H9 (cell line): ENCODE results near the gene DPH2. TPM values are rescaled to one million over a fixed set of nuclear protein-coding genes. Genes with fewer than 3 reads are reported as not detected.

Experiments
- DNase-seq: peaks from one replicate; pipeline ENCODE4 v3.0.0-alpha.2; 2017
- H2AFZ ChIP-seq: one replicate; pipeline ENCODE4 v1.6.1; 2013; ENCODE audit warnings: mild to moderate bottlenecking, low read length, control low read depth, moderate library complexity
- H2AK5ac ChIP-seq: 2 replicates; pipeline ENCODE4 v1.6.1; 2013; ENCODE audit warnings: low read length, control low read depth, mixed read lengths; ENCODE audit not compliant: insufficient read length
- H2BK120ac ChIP-seq: one replicate; pipeline ENCODE4 v1.6.1; 2013; ENCODE audit warnings: low read depth, mild to moderate bottlenecking, low read length, control low read depth, inconsistent platforms; ENCODE audit not compliant: poor library complexity, severe bottlenecking
- H2BK12ac ChIP-seq: 2 replicates; pipeline ENCODE4 v1.6.1; 2013; ENCODE audit warnings: low read length, control low read depth, mixed read lengths, low read depth; ENCODE audit not compliant: insufficient read length
- H2BK15ac ChIP-seq: 2 replicates; pipeline ENCODE4 v1.6.1; 2013; ENCODE audit warnings: low read depth, low read length, control low read depth
- H2BK20ac ChIP-seq: one replicate; pipeline ENCODE4 v1.6.1; 2013; ENCODE audit warnings: low read depth, mild to moderate bottlenecking, low read length, control low read depth, inconsistent platforms; ENCODE audit not compliant: poor library complexity, severe bottlenecking
- H2BK5ac ChIP-seq: 2 replicates; pipeline ENCODE4 v1.6.1; 2013; ENCODE audit warnings: low read length, control low read depth, mixed read lengths; ENCODE audit not compliant: insufficient read length
- H3K14ac ChIP-seq: 2 replicates; pipeline ENCODE4 v1.6.1; 2013; ENCODE audit warnings: low read length, control low read depth; ENCODE audit not compliant: insufficient read depth
- H3K18ac ChIP-seq: 2 replicates; pipeline ENCODE4 v1.6.1; 2013; ENCODE audit warnings: low read depth, mild to moderate bottlenecking, mixed read lengths, low read length, control low read depth; ENCODE audit not compliant: insufficient read length
- H3K23ac ChIP-seq: 2 replicates; pipeline ENCODE4 v1.6.1; 2013; ENCODE audit warnings: low read length, control low read depth, mixed read lengths, low read depth; ENCODE audit not compliant: insufficient read length
- H3K23me2 ChIP-seq: 2 replicates; pipeline ENCODE4 v1.6.1; 2013; ENCODE audit warnings: low read depth, mild to moderate bottlenecking, mixed read lengths, low read length, control low read depth; ENCODE audit not compliant: insufficient read length, poor library complexity, severe bottlenecking
- H3K27ac ChIP-seq: 2 replicates; pipeline ENCODE4 v1.5.1; 2013; ENCODE audit warnings: low read length, control low read depth, mixed read lengths, low read depth; ENCODE audit not compliant: insufficient read length
- H3K27me3 ChIP-seq: 2 replicates; pipeline ENCODE4 v1.6.1; 2013; ENCODE audit warnings: low read length, control low read depth, inconsistent platforms; ENCODE audit not compliant: insufficient read depth
- H3K4ac ChIP-seq: 2 replicates; pipeline ENCODE4 v1.6.1; 2013; ENCODE audit warnings: low read depth, mild to moderate bottlenecking, control low read depth, inconsistent platforms, low read length, moderate library complexity
- H3K4me1 ChIP-seq: 2 replicates; pipeline ENCODE4 v1.6.1; 2013; ENCODE audit warnings: low read length, control low read depth, inconsistent platforms; ENCODE audit not compliant: insufficient read depth
- H3K4me2 ChIP-seq: 2 replicates; pipeline ENCODE4 v1.6.1; 2013; ENCODE audit warnings: low read length, control low read depth, mixed read lengths; ENCODE audit not compliant: insufficient read length, insufficient read depth
- H3K56ac ChIP-seq: 2 replicates; pipeline ENCODE4 v1.6.1; 2013; ENCODE audit warnings: low read depth, mild to moderate bottlenecking, mixed read lengths, low read length, control low read depth; ENCODE audit not compliant: insufficient read length
- H3K79me1 ChIP-seq: 2 replicates; pipeline ENCODE4 v1.6.1; 2013; ENCODE audit warnings: low read depth, mild to moderate bottlenecking, moderate library complexity, low read length, control low read depth, inconsistent platforms; ENCODE audit not compliant: insufficient read depth, poor library complexity, severe bottlenecking
- H3K79me2 ChIP-seq: 2 replicates; pipeline ENCODE4 v1.6.1; 2013; ENCODE audit warnings: low read length, control low read depth, inconsistent platforms; ENCODE audit not compliant: insufficient read depth
- H3K9ac ChIP-seq: 2 replicates; pipeline ENCODE4 v1.6.1; 2013; ENCODE audit warnings: low read length, control low read depth, mixed read lengths; ENCODE audit not compliant: insufficient read length; ENCODE audit errors: extremely low read depth
- H3K9me3 ChIP-seq: one replicate; pipeline ENCODE4 v1.6.1; 2013; ENCODE audit warnings: low read depth, low read length, inconsistent platforms; ENCODE audit not compliant: control insufficient read depth
- H3T11ph ChIP-seq: one replicate; pipeline ENCODE4 v1.6.1; 2013; ENCODE audit warnings: mild to moderate bottlenecking, low read length, control low read depth, inconsistent platforms
- H4K20me1 ChIP-seq: one replicate; pipeline ENCODE4 v1.6.1; 2013; ENCODE audit not compliant: control insufficient read depth, insufficient read length, insufficient read depth
- H4K5ac ChIP-seq: 2 replicates; pipeline ENCODE4 v1.6.1; 2013; ENCODE audit warnings: low read depth, mild to moderate bottlenecking, mixed read lengths, low read length, control low read depth; ENCODE audit not compliant: insufficient read length
- H4K8ac ChIP-seq: replicated peaks from 2 replicates; pipeline ENCODE4 v1.6.1; 2013; ENCODE audit warnings: low read length, control low read depth, mixed read lengths, low read depth; ENCODE audit not compliant: insufficient read length
- H4K91ac ChIP-seq: 2 replicates; pipeline ENCODE4 v1.6.1; 2013; ENCODE audit warnings: low read depth, mild to moderate bottlenecking, moderate library complexity, mixed read lengths, low read length, control low read depth; ENCODE audit not compliant: insufficient read length
- H3K27ac Mint-ChIP-seq, 3 experiments: 2 replicates in 2 of 3; 3 replicates in 1 of 3; pipeline ENCODE4 v1.8.0; 2020 to 2021; ENCODE audit warnings: mixed read lengths in 3 of 3, mild to moderate bottlenecking in 1 of 3, moderate library complexity in 1 of 3
- H3K27me3 Mint-ChIP-seq: 2 replicates; pipeline ENCODE4 v1.8.0; 2021; ENCODE audit warnings: low read depth, mild to moderate bottlenecking, moderate library complexity, mixed read lengths
- H3K36me3 Mint-ChIP-seq, 3 experiments: 2 replicates in 2 of 3; 3 replicates in 1 of 3; pipeline ENCODE4 v1.8.0; 2020 to 2021; ENCODE audit warnings: low read depth in 3 of 3, mixed read lengths in 3 of 3; ENCODE audit not compliant: insufficient read depth in 1 of 3
- H3K4me1 Mint-ChIP-seq, 2 experiments: 2 replicates each; pipeline ENCODE4 v1.8.0; 2020; ENCODE audit warnings: mixed read lengths in 2 of 2
- H3K4me3 Mint-ChIP-seq, 2 experiments: 2 replicates in 1 of 2; 3 replicates in 1 of 2; pipeline ENCODE4 v1.8.0; 2020 to 2021; ENCODE audit warnings: mild to moderate bottlenecking in 2 of 2, mixed read lengths in 2 of 2, moderate library complexity in 1 of 2
- H3K9me3 Mint-ChIP-seq, 2 experiments: 2 replicates in 1 of 2; 3 replicates in 1 of 2; pipeline ENCODE4 v1.8.0; 2020; ENCODE audit warnings: mild to moderate bottlenecking in 2 of 2, mixed read lengths in 2 of 2, moderate library complexity in 1 of 2
- CTCF ChIP-seq: fragments of 200-600 bp; sonication (generic); conservative IDR thresholded peaks from 3 replicates; pipeline ENCODE4 v1.8.0; 2021; ENCODE audit warnings: antibody characterized with exemption, mild to moderate bottlenecking
- WGBS: extraction: QIAGEN DNeasy Blood & Tissue Kit; methylation state at CpG from one replicate; pipeline ENCODE4 v1.1.7; 2013; ENCODE audit warnings: missing lambda C conversion rate, low lambda C conversion rate, mixed read lengths; ENCODE audit not compliant: insufficient read length; ENCODE audit errors: extremely low coverage; 5-methylcytosine and 5-hydroxymethylcytosine counted together
- total RNA-seq: library from RNA; stranded (reverse); gene quantifications from 2 replicates; pipeline ENCODE4 v1.2.1, GENCODE V29; 2021

DPH2 gene
- total RNA-seq, 1 experiment from 2014 or later: 74.4 TPM

GRCh38 chr1:43952731-43953346 lies 17.0 kb upstream of the DPH2 start:
- H3K9me3 Mint-ChIP-seq: no peaks in the 10 kb centered on the region
- Histone ChIP-seq H3K23me2 (no peaks in the 10 kb centered on the region), H2BK20ac (no peak overlapping the region), H2BK5ac (no peak overlapping the region), H4K20me1 (no peaks in the 10 kb centered on the region), H4K8ac (no peak overlapping the region), H2BK120ac (no peak overlapping the region), H3K4ac (no peak overlapping the region), H3K79me1 (no peaks in the 10 kb centered on the region), H3K9ac (no peak overlapping the region), H2AK5ac (no peak overlapping the region), H3K4me1 (no peaks in the 10 kb centered on the region), H3K14ac (no peak overlapping the region), H3K79me2 (no peaks in the 10 kb centered on the region), H4K91ac (no peak overlapping the region), H3K9me3 (no peaks in the 10 kb centered on the region), H3K27ac (no peak overlapping the region), H3K23ac (no peak overlapping the region), H3K4me2 (no peak overlapping the region), H3K18ac (no peak overlapping the region), H3T11ph (no peak overlapping the region), H2AFZ (no peak overlapping the region), H2BK12ac (no peak overlapping the region), H3K56ac (no peak overlapping the region), H2BK15ac (no peak overlapping the region), H4K5ac (no peak overlapping the region), H3K27me3 (no peaks in the 10 kb centered on the region)
- peaks cover 0 to 18% (median 12%) of the 10 kb centered on the region in 3 experiments; a peak in 5 of 7 replicates for H3K36me3 Mint-ChIP-seq
- H3K27ac Mint-ChIP-seq: peak overlapping the region in 2 of 3 experiments; percentile 21 to 60; a peak in 2 of 7 replicates
- no peak overlapping the region for H3K4me3 Mint-ChIP-seq
- H3K4me1 Mint-ChIP-seq: peaks cover 11 to 13% of the 10 kb centered on the region in 2 experiments
- peak; percentile 91 for DNase-seq
- no peak for TF ChIP-seq CTCF
- 100% methylated on average over 1 of the region's 8 CpGs for WGBS
- no peaks in the 10 kb centered on the region for H3K27me3 Mint-ChIP-seq
